ENCODE measurements around the gene PADI4. TPM values are rescaled to one million over a fixed set of nuclear protein-coding genes. Genes with fewer than 3 reads are reported as not detected.

Gene PADI4
- total and polyA plus RNA-seq, 8 donors, result 0.08 to 0.25 (median 0.18) TPM; not detected in 5

GRCh38 chr1:17363771-17364170 is 55.8 kb downstream of the PADI4 start:
- Histone ChIP-seq H3K9me3 (peaks cover 0 to 4% (median 0%) of the 10 kb centered on the region in 4 donors), H3K27ac (no peak overlapping the region), H3K27me3 (peaks cover 0 to 52% (median 5%) of the 10 kb centered on the region in 3 donors), H3K4me3 (no peak overlapping the region), H3K36me3 (no peaks in the 10 kb centered on the region), H3K4me1 (no peaks in the 10 kb centered on the region)
- WGBS, 5 donors, result 73 to 84% (median 80%) methylated on average over 4 of the region's 4 CpGs
- no peak for TF ChIP-seq EP300 (IDR thresholded peaks at IDR 0.05)
- TF ChIP-seq CTCF (IDR thresholded peaks at IDR 0.05), result no peak
- TF ChIP-seq POLR2AphosphoS5 (IDR thresholded peaks at IDR 0.05), result no peak
- TF ChIP-seq POLR2A (IDR thresholded peaks at IDR 0.05), result no peak
- intact Hi-C loops (cut with DNase I; ENCODE audit: low total_unique reads), result no loop called here
- no peak for DNase-seq

GRCh38 chr1:17365293-17365692 is 57.3 kb downstream of the PADI4 start:
- TF ChIP-seq CTCF (IDR thresholded peaks at IDR 0.05) (no peak), POLR2AphosphoS5 (IDR thresholded peaks at IDR 0.05) (no peak), EP300 (IDR thresholded peaks at IDR 0.05) (no peak), POLR2A (IDR thresholded peaks at IDR 0.05) (no peak)
- no peaks in the 10 kb centered on the region for H3K4me1 ChIP-seq
- 60 to 79% (median 76%) methylated on average over 3 of the region's 3 CpGs for WGBS, 5 donors

GRCh38 chr1:17369466-17369865 is 61.5 kb downstream of the PADI4 start:
- Histone ChIP-seq H3K36me3 (no peaks in the 10 kb centered on the region), H3K4me1 (no peaks in the 10 kb centered on the region), H3K4me3 (no peak overlapping the region), H3K27ac (no peak overlapping the region), H3K27me3 (peaks cover 0 to 57% (median 5%) of the 10 kb centered on the region in 3 donors), H3K9me3 (peaks cover 0 to under 1% (median 0%) of the 10 kb centered on the region in 4 donors)
- intact Hi-C loops (cut with DNase I; ENCODE audit: low total_unique reads), result no loop called here
- WGBS, 5 donors, result 59 to 82% (median 75%) methylated on average over 7 to 9 of the region's 9 CpGs
- TF ChIP-seq POLR2A (IDR thresholded peaks at IDR 0.05), result no peak
- TF ChIP-seq EP300 (IDR thresholded peaks at IDR 0.05), result no peak
- no peak for TF ChIP-seq POLR2AphosphoS5 (IDR thresholded peaks at IDR 0.05)
- TF ChIP-seq CTCF (IDR thresholded peaks at IDR 0.05), result no peak
- DNase-seq, result no peak

More at GRCh38 chr1:17365293-17365692, 57.3 kb downstream of the PADI4 start:
- Histone ChIP-seq H3K9me3 (peaks cover 0 to 4% (median 0%) of the 10 kb centered on the region in 4 donors), H3K27me3 (peaks cover 0 to 55% (median 5%) of the 10 kb centered on the region in 3 donors), H3K4me3 (no peak overlapping the region), H3K36me3 (no peaks in the 10 kb centered on the region), H3K27ac (no peak overlapping the region)
- DNase-seq, result no peak
- intact Hi-C loops (cut with DNase I; ENCODE audit: low total_unique reads), result no loop called here

GRCh38 chr1:17370618-17371017 is 62.6 kb downstream of the PADI4 start:
- Histone ChIP-seq H3K27ac (no peak overlapping the region), H3K9me3 (no peaks in the 10 kb centered on the region), H3K4me3 (no peak overlapping the region), H3K4me1 (no peaks in the 10 kb centered on the region), H3K36me3 (no peaks in the 10 kb centered on the region), H3K27me3 (peaks cover 0 to 58% (median 0%) of the 10 kb centered on the region in 3 donors)
- no peak for DNase-seq
- intact Hi-C loops (cut with DNase I; ENCODE audit: low total_unique reads), result loop anchor here (10.0 kb wide), 1 partner anchor 1264 kb away; the partner anchor contains the start of gene PAX7
- TF ChIP-seq POLR2AphosphoS5 (IDR thresholded peaks at IDR 0.05), result no peak
- TF ChIP-seq EP300 (IDR thresholded peaks at IDR 0.05), result no peak
- TF ChIP-seq POLR2A (IDR thresholded peaks at IDR 0.05), result no peak
- no peak for TF ChIP-seq CTCF (IDR thresholded peaks at IDR 0.05)
- WGBS, 5 donors, result 40 to 57% (median 45%) methylated on average over 2 of the region's 2 CpGs
